HG03575 (cell line): ENCODE measurements around the gene FCGR2B.
"Not testable (repeated sequence)": the region's sequence is repeated elsewhere in the genome, so short reads cannot be mapped to it uniquely, and the experiment has no call there.

Experiments
- ATAC-seq: cut with Tn5 transposase; IDR thresholded peaks from one replicate; pipeline ENCODE4 v1.9.1; 2021; ENCODE audit not compliant: unreplicated experiment, insufficient number of reproducible peaks, low FRiP score; ENCODE audit errors: extremely low read depth

FCGR2B gene

DNA sequence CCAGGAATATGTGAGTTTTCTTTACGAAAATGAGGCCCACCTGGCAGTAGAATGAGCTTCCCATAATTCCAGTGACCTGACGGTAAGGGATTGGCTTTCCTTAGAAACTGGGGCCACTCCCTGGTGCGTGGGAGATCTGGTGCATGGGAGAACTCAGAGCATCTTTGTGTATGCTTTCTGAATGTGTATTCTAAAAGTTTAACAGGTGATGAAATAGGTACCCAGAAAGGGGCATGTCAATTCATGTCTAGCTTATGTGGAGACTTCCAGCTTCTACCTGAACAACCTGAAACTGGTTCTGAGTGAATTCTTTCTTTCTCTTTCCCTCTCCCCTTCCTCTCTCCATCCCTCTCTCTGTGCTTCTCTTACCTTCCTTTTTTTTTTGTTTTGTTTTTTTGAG is 28.9 kb downstream of the FCGR2B start:
- no peak for ATAC-seq

DNA sequence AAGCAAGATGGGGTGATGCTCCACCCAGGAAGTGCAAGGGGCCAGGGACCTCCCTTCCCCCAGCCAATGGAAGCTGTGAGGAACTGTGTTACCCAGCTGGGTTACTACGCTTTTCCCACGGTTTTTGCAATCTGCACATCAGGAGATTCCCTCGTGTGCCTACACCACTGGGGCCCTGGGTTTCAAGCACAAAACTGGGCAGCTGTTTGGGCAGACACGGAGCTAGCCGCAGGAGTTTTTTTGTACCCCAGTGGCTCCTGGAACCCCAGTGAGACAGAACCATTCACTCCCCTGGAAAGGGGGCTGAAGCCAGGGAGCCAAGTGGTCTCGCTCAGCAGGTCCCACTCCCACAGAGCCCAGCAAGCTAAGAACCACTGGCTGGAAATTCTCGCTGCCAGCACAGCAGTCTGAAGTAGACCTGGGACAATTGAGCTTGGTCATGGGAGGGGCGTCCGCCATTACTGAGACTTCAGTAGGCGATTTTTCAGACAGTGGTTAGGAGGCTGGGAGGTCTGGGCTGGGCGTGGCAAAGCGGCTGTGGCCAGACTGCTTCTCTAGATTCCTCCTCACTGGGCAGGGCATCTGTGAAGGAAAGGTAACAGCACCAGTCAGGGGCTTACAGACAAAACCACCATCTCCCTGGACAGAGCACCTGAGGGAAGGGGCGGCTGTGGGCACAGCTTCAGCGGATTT is 30.2 kb downstream of the FCGR2B start:
- ATAC-seq, result not testable (repeated sequence)

DNA sequence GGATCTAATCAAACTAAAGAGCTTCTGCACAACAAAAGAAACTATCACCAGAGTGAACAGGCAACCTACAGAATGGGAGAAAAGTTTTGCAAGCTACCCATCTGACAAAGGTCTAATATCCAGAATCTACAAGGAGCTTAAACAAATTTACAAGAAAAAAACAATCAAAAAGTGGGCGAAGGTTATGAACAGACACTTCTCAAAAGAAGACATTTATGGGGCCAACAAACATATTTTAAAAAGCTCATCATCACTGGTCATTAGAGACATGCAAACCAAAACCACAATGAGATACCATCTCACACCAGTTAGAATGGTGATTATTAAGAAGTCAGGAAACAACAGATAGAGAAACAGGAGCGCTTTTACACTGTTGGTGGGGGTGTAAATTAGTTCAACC is 35.4 kb downstream of the FCGR2B start:
- ATAC-seq, result not testable (repeated sequence)

DNA sequence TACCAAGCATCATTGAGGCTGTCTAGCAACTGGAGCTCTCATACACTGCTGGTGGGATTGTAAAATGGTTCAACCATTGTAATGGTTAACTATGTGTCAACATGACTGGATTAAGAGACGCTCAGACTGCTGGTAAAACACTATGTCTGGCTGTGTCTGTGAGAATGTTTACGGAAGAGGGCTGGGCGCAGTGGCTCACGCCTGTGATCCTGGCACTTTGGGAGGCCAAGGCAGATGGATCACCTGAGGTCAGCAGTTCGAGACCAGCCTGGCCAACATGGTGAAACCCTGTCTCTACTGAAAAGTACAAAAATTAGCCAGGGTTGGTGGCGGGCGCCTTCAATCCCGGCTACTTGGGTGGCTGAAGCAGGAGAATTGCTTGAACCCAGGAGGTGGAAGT is 39.3 kb downstream of the FCGR2B start:
- ATAC-seq, result no peak

DNA sequence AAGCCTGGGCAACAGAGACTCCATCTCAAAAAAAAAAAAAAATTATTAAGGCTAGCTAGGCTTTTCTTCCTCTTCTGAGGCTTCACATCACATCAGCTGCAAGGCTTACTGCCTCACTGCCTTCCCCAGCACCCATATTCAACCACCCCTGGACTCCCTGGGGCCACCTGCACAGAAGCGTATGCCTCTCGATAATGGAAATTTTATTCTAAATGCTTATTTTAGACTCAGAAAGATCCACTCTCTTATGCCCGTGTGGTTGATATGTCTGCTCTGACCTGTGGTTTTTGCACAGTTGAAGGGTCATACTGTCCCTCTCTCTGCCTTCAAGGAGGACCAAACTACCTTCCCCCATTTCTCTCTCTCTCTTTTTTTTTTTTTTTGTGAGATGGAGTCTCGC is 42.6 kb downstream of the FCGR2B start:
- ATAC-seq, result no peak

DNA sequence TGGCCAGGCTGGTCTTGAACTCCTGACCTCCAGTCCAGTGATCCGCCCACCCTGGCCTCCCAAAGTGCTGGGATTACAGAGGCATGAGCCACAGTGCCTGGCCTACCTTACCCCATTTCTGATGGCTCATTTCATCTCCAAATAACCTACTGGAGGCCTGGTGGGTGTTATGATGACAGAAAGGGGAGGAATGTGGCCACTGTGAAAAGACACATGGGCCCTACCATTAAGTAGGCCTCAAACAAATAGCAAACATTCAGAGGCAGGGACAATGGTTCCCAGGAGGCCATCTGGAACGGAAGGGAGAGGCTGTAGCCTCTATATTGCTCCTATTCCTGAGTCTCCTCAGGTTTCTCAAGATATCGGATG is 43.2 kb downstream of the FCGR2B start:
- no peak for ATAC-seq

DNA sequence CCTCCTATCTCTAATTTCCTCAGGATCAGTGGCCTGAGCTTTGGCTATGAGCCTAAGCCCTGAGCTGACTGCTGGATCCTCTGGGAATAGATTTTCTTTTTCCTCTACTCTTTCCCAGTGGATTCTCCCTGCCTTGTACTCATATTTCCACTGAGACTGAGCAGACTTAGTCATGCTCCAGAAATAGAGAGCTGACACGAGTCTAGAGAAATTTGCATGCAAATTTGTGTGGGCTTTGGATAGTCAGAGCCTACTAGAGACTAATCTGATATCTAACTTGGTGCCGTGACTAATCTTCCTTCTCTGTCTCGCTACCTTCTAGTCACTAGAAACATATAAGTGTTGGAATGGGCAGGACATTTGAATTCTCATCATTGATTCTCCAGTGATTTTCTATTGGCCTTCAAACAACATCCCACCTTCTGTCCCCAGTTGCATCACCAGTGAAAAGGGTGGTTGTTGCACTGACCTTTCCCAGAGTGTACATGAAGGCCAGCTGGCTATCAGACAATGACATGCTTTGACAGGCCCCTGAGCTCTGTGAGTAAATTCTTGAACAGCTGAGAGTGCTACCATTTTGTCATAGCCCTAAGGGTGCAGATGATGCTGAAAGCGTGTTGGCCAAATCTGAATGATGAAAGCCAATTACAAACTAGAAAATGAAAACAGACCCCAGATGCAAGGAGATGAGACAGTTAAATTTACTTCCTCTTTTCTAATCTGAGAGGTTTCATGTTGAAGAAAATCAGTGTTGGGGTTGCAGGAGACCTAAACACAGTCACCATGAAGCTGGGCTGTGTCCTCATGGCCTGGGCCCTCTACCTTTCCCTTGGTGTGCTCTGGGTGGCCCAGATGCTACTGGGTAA is 43.8 kb downstream of the FCGR2B start, which contains the start of gene FCRLA:
FCRLA (plus strand) TSS at position 748 of the 866 bp plus-strand sequence; CDS start at position 784, 36 bp downstream.
- ATAC-seq, result peak; percentile 33

DNA sequence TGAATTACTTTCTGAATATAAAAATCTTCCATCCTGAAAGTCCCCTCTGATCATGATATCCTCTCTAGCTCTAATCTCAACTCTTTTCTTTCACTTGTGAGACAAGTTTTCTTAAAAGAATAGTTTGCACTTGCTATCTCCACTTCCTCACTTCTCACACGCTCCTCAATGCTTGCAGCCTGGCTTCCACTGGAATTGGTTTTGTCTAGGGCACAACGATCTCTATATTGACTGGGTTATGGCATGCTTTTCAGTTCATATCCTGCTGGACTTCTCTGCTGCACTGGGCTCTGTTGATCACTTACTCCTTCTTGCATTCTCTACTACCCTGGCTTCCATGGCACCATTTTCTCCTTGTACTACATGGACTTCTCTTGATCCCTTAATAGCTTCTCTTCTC is 44.6 kb downstream of the FCGR2B start:
- no peak for ATAC-seq

DNA sequence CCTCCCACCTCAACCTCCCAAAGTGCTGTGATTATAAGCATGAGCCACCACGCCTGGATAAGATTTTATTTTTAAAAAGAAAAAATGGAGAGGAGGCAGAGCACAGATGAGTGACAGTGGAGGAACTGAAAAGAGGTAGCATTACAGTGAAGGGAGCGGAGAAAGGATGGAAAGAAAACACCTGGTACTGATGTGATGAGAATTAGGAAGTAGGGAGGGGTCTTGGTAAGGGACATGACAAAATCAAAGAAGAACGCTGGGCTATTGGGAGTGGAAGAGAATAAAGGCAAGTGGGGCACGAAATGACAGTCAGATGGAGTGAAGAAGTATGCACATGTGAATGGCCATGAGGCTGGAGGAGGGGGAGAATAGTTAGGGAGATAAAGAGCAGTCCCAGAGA is 46.4 kb downstream of the FCGR2B start:
- ATAC-seq, result no peak

DNA sequence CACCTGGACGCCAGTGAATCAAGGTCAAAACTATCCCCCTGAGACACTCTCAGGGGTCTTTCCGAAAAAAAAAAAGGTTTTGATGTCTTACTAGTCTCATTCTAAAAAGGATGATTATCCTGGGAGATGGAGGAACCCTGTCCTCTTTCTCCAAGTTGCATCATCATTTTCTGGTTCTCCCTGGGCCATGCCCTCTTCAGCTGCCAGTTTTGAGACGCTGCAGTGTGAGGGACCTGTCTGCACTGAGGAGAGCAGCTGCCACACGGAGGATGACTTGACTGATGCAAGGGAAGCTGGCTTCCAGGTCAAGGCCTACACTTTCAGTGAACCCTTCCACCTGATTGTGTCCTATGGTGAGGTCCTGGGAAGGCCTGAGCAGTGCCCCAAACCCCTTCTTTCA is 47.6 kb downstream of the FCGR2B start:
- ATAC-seq, result no peak

DNA sequence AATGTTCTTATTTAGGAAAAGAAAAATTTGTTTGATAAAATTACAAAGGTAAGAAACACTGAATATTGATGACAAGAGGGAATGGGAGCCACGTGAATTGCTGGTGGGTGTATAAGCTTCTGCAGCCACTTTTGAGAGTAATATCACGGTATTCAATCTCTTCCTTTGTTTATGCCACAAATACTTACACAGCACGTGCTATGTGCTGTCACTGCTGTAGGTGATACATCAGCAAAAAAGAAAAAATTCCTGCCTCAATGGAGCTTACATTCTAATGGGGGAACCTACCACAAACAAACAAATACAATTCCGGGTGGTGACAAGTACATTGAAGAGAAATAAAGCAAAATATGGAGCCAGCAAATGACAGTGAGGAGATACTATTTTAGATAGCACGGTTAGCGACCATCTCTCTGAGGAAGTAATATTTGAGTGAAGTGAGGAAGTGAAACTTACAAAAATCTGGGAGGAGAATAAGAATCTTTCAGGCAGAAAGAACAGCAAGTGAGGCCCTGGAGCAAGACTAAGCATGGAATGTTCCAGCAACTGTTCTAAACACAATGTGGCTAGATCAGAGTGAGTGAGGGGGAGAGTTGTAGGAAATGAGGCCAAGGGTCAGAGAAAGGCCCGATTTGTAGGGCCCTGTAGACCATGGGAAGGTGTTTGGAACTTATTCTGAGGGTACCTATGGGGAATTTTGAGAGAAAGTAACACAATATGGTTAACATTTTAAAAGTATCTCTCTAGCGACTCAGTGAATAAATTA is 55.8 kb downstream of the FCGR2B start:
- ATAC-seq, result no peak

DNA sequence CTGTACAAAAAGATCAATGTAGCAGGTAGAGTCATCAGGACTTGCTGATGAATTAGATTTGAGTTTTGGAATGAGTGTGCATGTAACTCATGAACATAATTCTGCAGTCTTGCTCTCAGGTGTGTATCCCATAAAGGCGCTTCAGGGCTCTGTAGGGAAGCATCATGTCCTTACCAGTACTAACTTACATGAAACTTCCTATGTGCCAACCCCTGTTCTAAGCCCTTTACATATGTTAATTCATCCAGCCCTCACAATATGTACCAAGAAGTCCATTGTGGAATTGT is 56.3 kb downstream of the FCGR2B start:
- ATAC-seq, result no peak

DNA sequence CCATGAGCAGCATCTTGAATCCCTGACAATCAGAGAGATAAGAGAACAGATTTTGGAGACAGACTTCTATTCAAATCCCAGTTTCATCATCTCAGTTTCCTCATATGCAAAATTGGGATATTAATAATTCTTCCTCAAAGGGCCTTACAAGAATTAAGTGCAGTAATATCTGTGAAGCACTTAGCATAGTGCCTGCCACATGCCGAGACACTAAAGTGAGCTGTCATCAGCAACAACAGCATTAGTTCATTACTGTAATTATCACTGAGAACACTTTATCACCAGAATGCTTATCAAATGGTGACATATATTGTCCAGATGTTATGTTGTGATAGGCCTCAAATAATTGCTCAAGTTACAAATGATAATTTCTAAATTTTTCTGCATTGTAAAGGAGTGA is 57.5 kb downstream of the FCGR2B start:
- no peak for ATAC-seq

DNA sequence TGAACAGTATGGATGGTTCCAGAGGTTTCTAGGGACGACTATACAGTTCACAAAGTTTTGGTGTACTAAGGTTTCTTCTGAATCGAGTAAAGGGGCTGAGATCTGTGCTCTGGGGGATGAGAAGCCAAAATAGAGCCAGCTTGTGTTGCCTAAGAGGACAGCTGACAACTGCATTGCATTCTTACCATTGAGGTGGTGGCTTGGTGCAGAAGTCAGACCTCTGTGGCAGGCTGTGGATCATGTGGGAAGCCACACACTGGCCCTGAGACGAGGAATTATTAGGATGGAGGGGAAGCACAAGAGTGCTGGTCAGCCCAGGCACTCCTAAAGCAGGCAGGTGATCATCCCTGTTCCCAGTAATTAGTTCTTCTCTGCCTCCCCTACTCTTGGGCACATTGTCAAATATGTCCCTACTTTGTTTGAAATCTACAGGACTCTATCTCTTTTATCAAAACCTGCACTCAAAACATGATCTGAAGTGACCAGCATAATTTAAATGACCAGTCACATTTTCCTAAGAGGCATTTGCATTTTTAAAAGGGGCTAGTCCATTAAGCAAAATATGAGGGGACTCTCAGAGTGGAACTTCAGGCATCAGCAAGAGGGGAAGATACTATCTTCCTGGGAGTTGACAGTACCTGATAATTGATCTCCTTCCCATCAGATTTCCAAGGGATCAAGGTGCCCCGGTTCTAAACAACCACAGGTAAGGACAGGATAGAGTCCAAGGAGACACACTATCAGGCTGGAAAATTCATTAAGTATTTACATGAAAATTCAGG is 58.2 kb downstream of the FCGR2B start, which contains the start of gene FCRLB:
FCRLB (plus strand) TSS at position 589 of the 782 bp plus-strand sequence. CDS start 1,129 bp downstream, outside the sequence.
- no peak for ATAC-seq

DNA sequence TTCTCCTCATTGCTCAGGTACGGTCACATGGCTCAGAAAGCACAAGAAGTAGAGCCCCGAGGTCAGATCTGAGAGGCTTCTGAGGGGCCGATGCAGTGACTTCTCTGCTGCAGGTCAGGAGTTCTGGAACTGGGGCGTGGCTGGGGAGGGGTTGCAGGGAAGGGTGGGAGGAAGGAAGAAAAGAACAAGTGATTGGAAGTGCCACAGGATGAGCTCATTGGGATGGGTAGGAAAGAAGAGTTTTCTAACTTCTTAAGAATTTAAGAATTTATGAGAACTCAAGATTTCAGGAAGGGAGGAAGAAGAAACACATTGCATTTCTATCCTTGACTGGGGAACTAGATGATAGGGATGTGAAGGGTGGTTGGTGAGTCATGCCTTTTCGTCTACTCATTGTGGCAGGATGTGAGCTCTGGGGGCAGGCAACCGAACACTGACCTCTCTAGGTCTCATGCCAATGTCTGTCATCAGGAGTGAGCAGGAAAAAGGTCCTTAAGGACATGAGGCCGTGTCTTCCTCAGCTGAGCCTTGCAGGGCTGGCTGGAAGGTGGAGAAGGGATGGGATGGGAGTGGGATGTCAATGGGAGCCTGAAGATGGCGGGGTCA is 58.9 kb downstream of the FCGR2B start:
- ATAC-seq, result no peak

DNA sequence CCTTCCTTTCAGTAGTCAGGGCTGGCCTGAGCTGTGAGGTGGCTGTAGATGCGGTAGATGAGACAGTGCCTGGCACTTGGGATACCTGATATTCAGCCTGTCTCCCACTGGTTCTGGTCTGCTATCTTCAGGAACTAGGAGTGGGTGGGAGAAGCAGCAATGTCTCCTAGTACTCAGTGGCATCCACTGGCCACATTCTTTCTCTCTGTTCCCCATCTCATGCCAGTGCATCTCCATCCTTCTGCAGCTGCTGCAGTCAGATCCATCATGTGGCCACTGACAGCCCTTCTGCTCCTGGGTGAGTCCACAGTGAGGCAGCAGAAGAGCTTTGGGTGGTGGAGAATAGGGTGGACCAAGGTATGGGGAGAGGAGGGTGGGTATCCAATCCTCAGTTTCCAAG is 59.5 kb downstream of the FCGR2B start:
- no peak for ATAC-seq

DNA sequence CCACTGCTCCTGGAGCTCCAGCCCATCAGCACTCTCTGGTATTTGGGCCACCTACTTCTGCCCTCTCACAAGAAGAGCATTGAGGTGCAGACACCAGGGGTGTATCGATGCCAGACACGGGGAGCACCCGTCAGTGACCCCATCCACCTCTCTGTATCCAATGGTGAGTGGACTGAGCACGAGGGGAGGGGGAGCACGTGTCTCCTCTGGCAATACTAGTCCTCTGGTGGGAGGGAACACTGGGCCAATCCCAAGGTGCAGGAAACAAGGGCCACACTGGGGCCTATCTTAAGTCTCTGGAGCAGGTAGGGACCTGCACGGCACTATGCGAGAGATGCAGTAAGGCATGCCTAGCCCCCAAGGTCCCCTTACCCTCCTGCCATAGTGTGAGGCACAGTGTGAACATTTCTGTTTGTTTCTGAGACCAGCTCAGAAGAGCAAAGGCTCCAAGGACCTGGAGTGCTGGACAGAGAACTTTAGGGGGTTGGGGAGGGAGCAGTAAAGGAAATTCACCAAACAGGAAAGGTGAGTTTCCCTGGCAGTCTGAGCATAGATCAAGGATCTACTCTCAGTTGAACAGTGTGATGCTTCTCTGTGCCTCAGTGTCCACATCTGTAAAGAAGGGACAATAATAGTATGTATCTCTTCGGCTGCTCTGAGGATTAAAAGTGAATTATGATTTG is 60.7 kb downstream of the FCGR2B start:
- no peak for ATAC-seq

DNA sequence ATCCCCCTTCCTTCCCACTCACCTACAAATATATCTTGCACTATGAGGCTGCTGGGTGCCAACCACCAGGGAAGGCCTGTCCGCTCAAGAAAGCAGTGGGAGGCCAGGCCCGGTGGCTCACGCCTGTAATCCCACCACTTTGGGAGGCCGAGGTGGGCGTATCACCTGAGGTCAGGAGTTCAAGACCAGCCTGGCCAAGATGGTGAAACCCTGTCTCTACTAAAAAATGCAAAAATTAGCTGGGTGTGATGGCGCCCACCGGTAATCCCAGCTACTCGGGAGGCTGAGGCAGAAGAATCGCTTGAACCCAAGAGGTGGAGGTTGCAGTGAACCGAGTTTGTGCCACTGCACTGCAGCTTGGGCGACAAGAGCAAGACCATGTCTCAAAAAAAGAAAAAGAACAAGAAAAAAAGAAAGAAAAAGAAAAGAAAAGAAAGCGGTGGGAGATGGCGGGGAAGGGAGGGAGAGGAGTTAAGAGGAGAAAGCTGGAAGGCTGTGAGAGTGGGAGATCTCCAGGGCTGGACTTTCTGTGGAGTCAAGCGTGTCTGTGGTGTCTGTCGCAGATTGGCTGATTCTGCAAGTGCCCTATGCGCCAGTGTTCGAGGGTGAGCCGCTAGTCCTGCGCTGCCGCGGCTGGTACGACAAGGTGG is 62.4 kb downstream of the FCGR2B start:
- not testable (repeated sequence) for ATAC-seq
